ENCODE data around the gene PPP4R2. TPM values are rescaled to one million over a fixed set of nuclear protein-coding genes. Genes with fewer than 3 reads are reported as not detected.
A peak's percentile ranks its signal among the peaks of the same experiment; 100 is the strongest.

Gene PPP4R2
- polyA plus RNA-seq, 1 experiment: 48.7 TPM

GRCh38 chr3:73049319-73049718 is 52.7 kb downstream of the PPP4R2 start:
- Histone ChIP-seq H3K4me3 (ENCODE audit: low read depth, low read length) (no peak overlapping the region), H3K27ac (ENCODE audit: low read depth, low read length) (no peak overlapping the region), H3K27me3 (ENCODE audit: control insufficient read depth, insufficient read depth, low read length) (no peaks in the 10 kb centered on the region), H3K9me3 (ENCODE audit: control insufficient read depth, insufficient read depth, low read length) (no peaks in the 10 kb centered on the region)
- CTCF ChIA-PET: no interaction called here
- TF ChIP-seq CTCF (IDR thresholded peaks at IDR 0.05; ENCODE audit: low read depth, low read length): no peak
- POLR2A ChIA-PET: interaction anchor here (0.6 kb wide), 1 partner anchor 27 kb away, joined by 7 read pairs; no protein-coding TSS in a partner anchor
- DNase-seq (ENCODE audit: low read depth, low spot score): no peak

GRCh38 chr3:73052857-73053256 is 56.2 kb downstream of the PPP4R2 start:
- Histone ChIP-seq H3K27ac (ENCODE audit: low read depth, low read length) (no peak overlapping the region), H3K4me3 (ENCODE audit: low read depth, low read length) (no peak overlapping the region), H3K9me3 (ENCODE audit: control insufficient read depth, insufficient read depth, low read length) (no peaks in the 10 kb centered on the region), H3K27me3 (ENCODE audit: control insufficient read depth, insufficient read depth, low read length) (no peaks in the 10 kb centered on the region)
- TF ChIP-seq CTCF (IDR thresholded peaks at IDR 0.05; ENCODE audit: low read depth, low read length): no peak
- DNase-seq (ENCODE audit: low read depth, low spot score): no peak
- ChIA-PET POLR2A (no interaction called here), CTCF (interaction anchor here (0.5 kb wide), 1 partner anchor 747 kb away, joined by 4 read pairs; no protein-coding TSS in a partner anchor)

- CTCF ChIA-PET: interaction anchor here (0.6 to 5.1 kb wide), 11 partner anchors 10 to 205 kb away, joined by 3 to 80 read pairs (median 6); no protein-coding TSS in a partner anchor
- H3K27ac ChIP-seq (ENCODE audit: low read depth, low read length): no peak overlapping the region
- POLR2A ChIA-PET: interaction anchor here (1.1 kb wide), 1 partner anchor 15 kb away, joined by 3 read pairs; no protein-coding TSS in a partner anchor
- no peak for TF ChIP-seq CTCF (IDR thresholded peaks at IDR 0.05; ENCODE audit: low read depth, low read length)
- no peaks in the 10 kb centered on the region for H3K27me3 ChIP-seq (ENCODE audit: control insufficient read depth, insufficient read depth, low read length)
- H3K4me3 ChIP-seq (ENCODE audit: low read depth, low read length): no peak overlapping the region
- no peaks in the 10 kb centered on the region for H3K9me3 ChIP-seq (ENCODE audit: control insufficient read depth, insufficient read depth, low read length)
- no peak for DNase-seq (ENCODE audit: low read depth, low spot score)
Measured at GRCh38 chr3:73055583-73055982, 59.0 kb downstream of the PPP4R2 start.

- Histone ChIP-seq H3K9me3 (ENCODE audit: control insufficient read depth, insufficient read depth, low read length) (no peaks in the 10 kb centered on the region), H3K4me3 (ENCODE audit: low read depth, low read length) (no peak overlapping the region), H3K27ac (ENCODE audit: low read depth, low read length) (no peak overlapping the region), H3K27me3 (ENCODE audit: control insufficient read depth, insufficient read depth, low read length) (no peaks in the 10 kb centered on the region)
- POLR2A ChIA-PET: interaction anchor here (0.6 to 1.1 kb wide), 2 partner anchors 15 to 25 kb away, joined by 3 to 9 read pairs; no protein-coding TSS in a partner anchor
- no peak for DNase-seq (ENCODE audit: low read depth, low spot score)
- peak; percentile 52 for TF ChIP-seq CTCF (IDR thresholded peaks at IDR 0.05; ENCODE audit: low read depth, low read length)
- CTCF ChIA-PET: interaction anchor here (0.6 to 5.1 kb wide), 28 partner anchors 9 to 237 kb away, joined by 3 to 80 read pairs (median 4); partner anchors contain the start of genes PPP4R2 and SHQ1
Measured at GRCh38 chr3:73056014-73056844, 59.6 kb downstream of the PPP4R2 start.

GRCh38 chr3:73056845-73057150 is 60.2 kb downstream of the PPP4R2 start:
- no peak for TF ChIP-seq CTCF (IDR thresholded peaks at IDR 0.05; ENCODE audit: low read depth, low read length)
- DNase-seq (ENCODE audit: low read depth, low spot score): no peak
- Histone ChIP-seq H3K27ac (ENCODE audit: low read depth, low read length) (no peak overlapping the region), H3K9me3 (ENCODE audit: control insufficient read depth, insufficient read depth, low read length) (no peaks in the 10 kb centered on the region), H3K4me3 (ENCODE audit: low read depth, low read length) (no peak overlapping the region), H3K27me3 (ENCODE audit: control insufficient read depth, insufficient read depth, low read length) (no peaks in the 10 kb centered on the region)
- ChIA-PET CTCF (interaction anchor here (0.6 to 5.1 kb wide), 24 partner anchors 10 to 238 kb away, joined by 3 to 80 read pairs (median 5); partner anchors contain the start of genes PPP4R2 and SHQ1), POLR2A (interaction anchor here (0.6 kb wide), 1 partner anchor 25 kb away, joined by 9 read pairs; no protein-coding TSS in a partner anchor)
